HTR-8/SVneo (cell line): Measurements from ENCODE around the gene VGF.
"Not testable (repeated sequence)": the region's sequence is repeated elsewhere in the genome, so short reads cannot be mapped to it uniquely, and the experiment has no call there.

Source experiments
- DNase-seq: peaks from one replicate; pipeline ENCODE4 v3.0.0; 2011; ENCODE audit warnings: low spot score, mixed read lengths; ENCODE audit not compliant: insufficient read length
- FAIRE-seq: peaks from 2 replicates; lab custom pipeline; 2011; peaks lifted over from hg19 to GRCh38; lab: Jason Lieb, UNC

Gene VGF

DNA sequence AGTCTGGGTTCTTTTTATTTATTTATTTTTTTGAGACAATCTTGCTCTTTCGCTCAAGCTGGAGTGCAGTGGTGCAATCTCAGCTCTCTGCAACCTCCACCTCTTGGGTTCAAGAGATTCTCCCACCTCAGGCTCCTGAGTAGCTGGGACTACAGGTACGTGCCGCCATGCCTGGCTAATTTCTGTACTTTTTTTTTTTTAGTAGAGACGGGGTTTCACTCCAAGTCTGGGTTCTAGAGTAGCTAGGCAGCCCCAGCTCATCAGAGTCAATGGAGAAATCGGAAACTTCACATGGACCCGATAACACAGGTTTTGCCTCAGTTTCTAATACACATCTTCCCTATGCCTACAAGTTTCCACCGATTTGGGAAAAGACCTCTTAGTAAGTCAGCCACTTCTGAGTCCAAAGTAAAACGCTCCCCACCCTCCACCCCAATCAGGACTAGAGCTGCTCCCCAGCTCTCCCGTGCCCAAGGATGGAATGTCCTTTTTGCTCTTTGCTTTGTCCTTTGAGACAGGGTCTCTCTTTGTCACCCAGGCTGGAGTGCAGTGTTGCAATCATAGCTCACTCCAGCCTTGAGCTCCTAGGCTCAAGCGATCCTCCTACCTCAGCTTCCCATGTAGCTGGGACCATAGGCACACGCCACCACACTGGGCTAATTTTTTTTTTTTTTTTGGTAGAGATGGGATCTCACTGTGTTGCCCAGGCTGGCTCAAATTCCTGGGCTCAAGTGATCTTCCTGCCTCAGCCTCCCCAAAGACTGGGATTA is 42.3 kb downstream of the VGF start:
- FAIRE-seq (no peak), DNase-seq (no peak)

DNA sequence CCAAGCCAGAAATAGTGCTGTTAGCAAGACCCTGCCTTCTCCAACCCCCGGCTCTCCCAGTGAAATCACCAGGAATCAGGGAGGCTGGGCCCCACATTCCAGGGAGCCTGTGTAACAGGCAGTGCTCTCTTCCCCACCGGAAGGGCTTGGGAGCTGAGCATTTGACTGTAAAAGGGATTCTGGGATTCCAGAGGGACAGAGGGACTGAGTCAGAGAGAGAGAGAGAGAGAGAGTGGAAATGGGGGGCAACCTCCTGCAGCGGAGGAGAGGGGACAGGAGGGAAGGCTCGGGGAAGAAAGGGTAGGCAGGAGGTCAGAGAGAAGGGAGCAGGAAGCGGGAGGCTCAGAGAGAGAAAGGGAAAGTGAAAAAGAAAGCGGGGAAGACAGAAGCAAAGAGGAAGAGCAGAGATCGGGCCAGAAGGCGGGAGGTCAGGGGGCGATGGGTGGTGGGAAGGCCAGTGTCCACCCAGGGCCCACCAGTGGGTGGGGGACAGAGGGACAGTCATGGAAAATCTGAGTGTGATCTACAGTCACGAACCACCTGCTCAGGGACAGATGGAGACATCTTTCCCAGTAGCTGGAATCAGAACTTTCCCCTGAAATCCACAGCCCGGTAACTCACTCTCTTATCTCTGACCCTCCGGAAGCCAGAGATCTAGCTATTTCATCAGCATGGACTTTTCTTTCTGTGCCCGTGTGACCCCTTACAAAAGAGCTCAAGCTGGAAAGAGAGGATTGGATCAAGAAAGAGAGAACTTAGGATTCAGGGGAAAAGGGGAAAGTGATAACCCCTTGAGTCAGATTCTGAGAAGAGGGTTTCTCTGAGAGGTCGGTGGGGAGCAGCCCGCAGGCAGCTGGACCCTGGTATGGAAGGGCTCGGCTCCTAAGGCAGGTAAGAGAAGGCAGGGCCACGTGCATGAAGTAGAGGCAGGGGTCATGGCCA is 43.1 kb downstream of the VGF start:
- FAIRE-seq (no peak), DNase-seq (no peak)

GRCh38 chr7:101121631-101121990 is 43.8 kb downstream of the VGF start:
- DNase-seq, FAIRE-seq: not testable (repeated sequence)

GRCh38 chr7:101120315-101120714 is 45.1 kb downstream of the VGF start:
- FAIRE-seq: no peak

GRCh38 chr7:101119876-101120275 is 45.5 kb downstream of the VGF start:
- DNase-seq: no peak

More at GRCh38 chr7:101120315-101120714, 45.1 kb downstream of the VGF start:
- no peak for DNase-seq

GRCh38 chr7:101118856-101119255 is 46.5 kb downstream of the VGF start:
- FAIRE-seq (no peak), DNase-seq (no peak)

More at GRCh38 chr7:101119876-101120275, 45.5 kb downstream of the VGF start:
- no peak for FAIRE-seq

- no peak for DNase-seq
- no peak for FAIRE-seq
Observed at GRCh38 chr7:101116898-101117297, 48.5 kb downstream of the VGF start.

GRCh38 chr7:101115215-101115614 is 50.2 kb downstream of the VGF start:
- no peak for DNase-seq
- no peak for FAIRE-seq

DNA sequence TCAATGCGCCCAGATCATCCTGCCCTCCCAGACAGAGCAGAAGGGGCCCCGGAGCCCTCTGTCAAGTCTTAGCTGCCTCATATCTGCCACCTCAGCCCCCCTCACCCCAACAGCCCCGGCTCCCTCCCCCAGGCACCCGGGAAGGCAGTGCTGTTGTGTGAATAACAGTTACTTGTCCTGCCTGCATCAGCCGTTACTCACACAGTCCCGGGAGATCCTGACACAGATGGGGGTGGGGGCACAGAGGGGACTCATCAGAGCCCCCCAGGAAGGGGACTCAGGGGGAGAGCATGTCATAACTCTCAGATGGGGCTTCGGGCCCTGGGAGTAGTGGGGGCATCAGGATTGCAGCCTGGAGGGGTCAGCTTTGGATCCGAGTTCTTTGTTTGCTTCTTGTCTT is 50.9 kb downstream of the VGF start:
- FAIRE-seq (no peak), DNase-seq (no peak)

- DNase-seq (no peak), FAIRE-seq (no peak)
Observed at GRCh38 chr7:101113836-101114235, 51.5 kb downstream of the VGF start.

GRCh38 chr7:101113140-101113539 is 52.2 kb downstream of the VGF start:
- not testable (repeated sequence) for DNase-seq, FAIRE-seq
